Type B pancreatic cell (in vitro differentiated cells): ENCODE results near the gene KRTAP10-8. TPM values are rescaled to one million over a fixed set of nuclear protein-coding genes. Genes with fewer than 3 reads are reported as not detected.

Source experiments
- DNase-seq: peaks from one replicate; pipeline ENCODE4 v3.0.0; 2021; ENCODE audit warnings: mixed read lengths; ENCODE audit not compliant: unreplicated experiment; ENCODE audit errors: extremely low spot score
- H3K27ac Mint-ChIP-seq: 2 replicates; pipeline ENCODE4 v1.8.0; 2021; ENCODE audit warnings: mild to moderate bottlenecking, mixed read lengths
- H3K27me3 Mint-ChIP-seq: 2 replicates; pipeline ENCODE4 v1.8.0; 2021; ENCODE audit warnings: mixed read lengths
- H3K36me3 Mint-ChIP-seq: 2 replicates; pipeline ENCODE4 v1.8.0; 2021; ENCODE audit warnings: mixed read lengths
- H3K4me1 Mint-ChIP-seq: one replicate; pipeline ENCODE4 v1.8.0; 2021; ENCODE audit warnings: mixed read lengths; ENCODE audit not compliant: unreplicated experiment
- H3K4me3 Mint-ChIP-seq: 2 replicates; pipeline ENCODE4 v1.8.0; 2021; ENCODE audit warnings: mild to moderate bottlenecking, mixed read lengths
- H3K9me3 Mint-ChIP-seq: 2 replicates; pipeline ENCODE4 v1.8.0; 2021; ENCODE audit warnings: mixed read lengths
- CTCF ChIP-seq: fragments of 200-600 bp; sonication (generic); conservative IDR thresholded peaks from 2 replicates; pipeline ENCODE4 v1.5.0; 2021; ENCODE audit warnings: antibody characterized with exemption, mild to moderate bottlenecking
- total RNA-seq: library from RNA; stranded (reverse); gene quantifications from 2 replicates; pipeline ENCODE4 v1.2.1, GENCODE V29; 2021; ENCODE audit warnings: low replicate concordance

The KRTAP10-8 gene
- total RNA-seq, 1 donor from 2014 or later: not detected

- DNase-seq: no peak
- Mint-ChIP-seq H3K9me3 (peaks cover 13% of the 10 kb centered on the region), H3K27me3 (peaks cover 8% of the 10 kb centered on the region), H3K27ac (no peak overlapping the region), H3K4me3 (no peak overlapping the region), H3K4me1 (peaks cover 4% of the 10 kb centered on the region), H3K36me3 (no peaks in the 10 kb centered on the region)
- no peak for TF ChIP-seq CTCF
Measured at GRCh38 chr21:44601596-44602462, 10.1 kb upstream of the KRTAP10-8 start.

GRCh38 chr21:44602463-44602850, 9.4 kb upstream of the KRTAP10-8 start:
- H3K9me3 Mint-ChIP-seq: peaks cover 13% of the 10 kb centered on the region
- no peaks in the 10 kb centered on the region for H3K36me3 Mint-ChIP-seq
- H3K27ac Mint-ChIP-seq: no peak overlapping the region
- H3K4me3 Mint-ChIP-seq: no peak overlapping the region
- H3K4me1 Mint-ChIP-seq: peaks cover 4% of the 10 kb centered on the region
- DNase-seq: no peak
- TF ChIP-seq CTCF: no peak
- peaks cover 8% of the 10 kb centered on the region for H3K27me3 Mint-ChIP-seq

GRCh38 chr21:44603109-44603875, 8.6 kb upstream of the KRTAP10-8 start:
- no peak for DNase-seq
- Mint-ChIP-seq H3K36me3 (no peaks in the 10 kb centered on the region), H3K4me1 (no peaks in the 10 kb centered on the region), H3K27ac (no peak overlapping the region), H3K27me3 (peaks cover 8% of the 10 kb centered on the region), H3K4me3 (no peak overlapping the region), H3K9me3 (peaks cover 6% of the 10 kb centered on the region)
- TF ChIP-seq CTCF: no peak

- H3K4me1 Mint-ChIP-seq: no peaks in the 10 kb centered on the region
- H3K36me3 Mint-ChIP-seq: no peaks in the 10 kb centered on the region
- H3K27ac Mint-ChIP-seq: no peak overlapping the region
- H3K27me3 Mint-ChIP-seq: peaks cover 8% of the 10 kb centered on the region
- no peak for TF ChIP-seq CTCF
- no peak for DNase-seq
- peaks cover 3% of the 10 kb centered on the region for H3K9me3 Mint-ChIP-seq
- H3K4me3 Mint-ChIP-seq: no peak overlapping the region
Measured at GRCh38 chr21:44603911-44604310, 8.0 kb upstream of the KRTAP10-8 start.

- Mint-ChIP-seq H3K36me3 (no peaks in the 10 kb centered on the region), H3K27ac (no peak overlapping the region), H3K4me1 (no peaks in the 10 kb centered on the region), H3K27me3 (peaks cover 8% of the 10 kb centered on the region), H3K9me3 (peaks cover 13% of the 10 kb centered on the region), H3K4me3 (no peak overlapping the region)
- no peak for TF ChIP-seq CTCF
- DNase-seq: no peak
Measured at GRCh38 chr21:44606495-44606894, 5.4 kb upstream of the KRTAP10-8 start.
